SU-DHL-6 (cell line): ENCODE data around the gene NPFFR2.

ENCODE experiments used
- H2AFZ ChIP-seq: fragments of 200-600 bp; sonication (generic); 2 replicates; pipeline ENCODE4 v1.6.1; 2014; ENCODE audit warnings: low read depth, mild to moderate bottlenecking, moderate library complexity, mixed read lengths, antibody characterized with exemption, low read length; ENCODE audit not compliant: severe bottlenecking
- H3F3A ChIP-seq: fragments of 200-600 bp; shearing (Covaris generic); 2 replicates; pipeline ENCODE4 v1.6.0; 2016; ENCODE audit warnings: antibody characterized with exemption, mild to moderate bottlenecking; ENCODE audit not compliant: insufficient read depth
- H3K27ac ChIP-seq: fragments of 200-600 bp; sonication (generic); 2 replicates; pipeline ENCODE4 v1.5.1; 2016; ENCODE audit warnings: low read depth, mild to moderate bottlenecking, low read length, moderate library complexity, mixed read lengths
- H3K27me3 ChIP-seq: fragments of 200-600 bp; sonication (generic), shearing (Covaris generic); 2 replicates; pipeline ENCODE4 v1.6.0; 2014; ENCODE audit warnings: mild to moderate bottlenecking, low read length
- H3K36me3 ChIP-seq: fragments of 200-600 bp; sonication (generic); 2 replicates; pipeline ENCODE4 v1.6.1; 2014; ENCODE audit warnings: mild to moderate bottlenecking, low read length, mixed read lengths
- H3K4me2 ChIP-seq: fragments of 300-600, 200-600 bp; shearing (Covaris generic), sonication (generic); 2 replicates; pipeline ENCODE4 v1.6.0; 2014; ENCODE audit warnings: low read length, low read depth, mild to moderate bottlenecking; ENCODE audit not compliant: poor library complexity, severe bottlenecking
- H3K4me3 ChIP-seq: fragments of 200-600 bp; sonication (generic); 2 replicates; pipeline ENCODE4 v1.5.1; 2014; ENCODE audit warnings: antibody characterized with exemption, low read length, mild to moderate bottlenecking, mixed read lengths; ENCODE audit not compliant: insufficient read depth, poor library complexity, severe bottlenecking
- H3K79me2 ChIP-seq: fragments of 200-600 bp; sonication (generic); 2 replicates; pipeline ENCODE4 v1.6.1; 2014; ENCODE audit warnings: mild to moderate bottlenecking, low read length, moderate library complexity; ENCODE audit not compliant: insufficient read depth
- H3K9ac ChIP-seq: fragments of 200-600 bp; sonication (generic); 2 replicates; pipeline ENCODE4 v1.7.0; 2014; ENCODE audit warnings: mild to moderate bottlenecking, low read length
- H3K9me2 ChIP-seq: fragments of 200-600 bp; sonication (generic); replicated peaks from 2 replicates; pipeline ENCODE4 v1.6.1; 2014; ENCODE audit warnings: low read length; ENCODE audit not compliant: insufficient read depth
- H3K9me3 ChIP-seq: fragments of 200-600 bp; sonication (generic); 2 replicates; pipeline ENCODE4 v1.6.1; 2014; ENCODE audit warnings: low read length, mixed read lengths; ENCODE audit not compliant: insufficient read depth
- H4K20me1 ChIP-seq: fragments of 200-600 bp; sonication (generic); 2 replicates; pipeline ENCODE4 v1.6.1; 2014; ENCODE audit warnings: low read depth, mild to moderate bottlenecking, antibody characterized with exemption, low read length, moderate library complexity, mixed read lengths
- CTCF ChIP-seq: fragments of 200-600 bp; sonication (generic); IDR thresholded peaks from one replicate; pipeline ENCODE4 v1.5.1; 2017; ENCODE audit warnings: antibody characterized with exemption, mild to moderate bottlenecking, low read length, moderate library complexity; ENCODE audit not compliant: insufficient read depth, poor library complexity, severe bottlenecking
- EZH2phosphoT487 ChIP-seq: fragments of 200-600 bp; sonication (generic), shearing (Covaris generic); conservative IDR thresholded peaks from 2 replicates; pipeline ENCODE4 v1.6.1; 2018; ENCODE audit warnings: mild to moderate bottlenecking, antibody characterized with exemption, low read length, moderate library complexity, mixed read lengths

NPFFR2 gene

GRCh38 chr4:71995297-71995696, 36.5 kb upstream of the NPFFR2 start:
- no peak overlapping the region for H3K4me3 ChIP-seq
- H3K27me3 ChIP-seq: no peaks in the 10 kb centered on the region
- H3K9me2 ChIP-seq: no peaks in the 10 kb centered on the region
- H3F3A ChIP-seq: no peaks in the 10 kb centered on the region
- H2AFZ ChIP-seq: no peak overlapping the region
- no peak overlapping the region for H3K27ac ChIP-seq
- no peaks in the 10 kb centered on the region for H3K79me2 ChIP-seq
- H3K4me2 ChIP-seq: no peak overlapping the region
- H3K36me3 ChIP-seq: no peaks in the 10 kb centered on the region
- H3K9me3 ChIP-seq: no peaks in the 10 kb centered on the region
- no peaks in the 10 kb centered on the region for H4K20me1 ChIP-seq
- no peak overlapping the region for H3K9ac ChIP-seq
- TF ChIP-seq CTCF (no peak), EZH2phosphoT487 (no peak)

GRCh38 chr4:72006586-72006985, 25.2 kb upstream of the NPFFR2 start:
- Histone ChIP-seq H3K9me3 (no peaks in the 10 kb centered on the region), H3K27ac (no peak overlapping the region), H3K4me2 (no peak overlapping the region), H3K36me3 (no peaks in the 10 kb centered on the region), H3K27me3 (no peaks in the 10 kb centered on the region), H3K9me2 (no peaks in the 10 kb centered on the region), H3K9ac (no peak overlapping the region), H2AFZ (no peak overlapping the region), H3F3A (no peaks in the 10 kb centered on the region), H4K20me1 (no peaks in the 10 kb centered on the region), H3K4me3 (no peak overlapping the region), H3K79me2 (no peaks in the 10 kb centered on the region)
- TF ChIP-seq EZH2phosphoT487 (no peak), CTCF (no peak)

- no peaks in the 10 kb centered on the region for H3K79me2 ChIP-seq
- H4K20me1 ChIP-seq: no peaks in the 10 kb centered on the region
- no peaks in the 10 kb centered on the region for H3K9me3 ChIP-seq
- no peak overlapping the region for H2AFZ ChIP-seq
- no peaks in the 10 kb centered on the region for H3K36me3 ChIP-seq
- no peak overlapping the region for H3K4me3 ChIP-seq
- no peak overlapping the region for H3K27ac ChIP-seq
- H3K9me2 ChIP-seq: no peaks in the 10 kb centered on the region
- TF ChIP-seq CTCF (no peak), EZH2phosphoT487 (no peak)
- H3K9ac ChIP-seq: no peak overlapping the region
- H3F3A ChIP-seq: no peaks in the 10 kb centered on the region
- H3K27me3 ChIP-seq: no peaks in the 10 kb centered on the region
- no peak overlapping the region for H3K4me2 ChIP-seq
Measured at GRCh38 chr4:72011906-72012305, 19.9 kb upstream of the NPFFR2 start.
